Measurements from ENCODE around the gene SNX13. TPM values are rescaled to one million over a fixed set of nuclear protein-coding genes. Genes with fewer than 3 reads are reported as not detected.

SNX13 gene
- total and polyA plus RNA-seq, 2 donors (not counting 3 experiments of a cell fraction or from before 2014, with no cell fraction given): 6.1 to 28.5 TPM

GRCh38 chr7:17849504-17849903 is 90.8 kb downstream of the SNX13 start:
- dilution Hi-C loops (cut with MboI; ENCODE audit: extremely low pct_ligation_motif_present, low sequenced_read_pairs) (no loop called here), intact Hi-C loops (cut with micrococcal nuclease) (no loop called here)
- Histone ChIP-seq H3K36me3 (ENCODE audit: control insufficient read depth in 2 of 2, extremely low read depth in 1 of 2, insufficient read depth in 2 of 2, low read length in 2 of 2) (peaks cover 0 to 4% of the 10 kb centered on the region in 2 experiments), H2AFZ (ENCODE audit: low read depth, low read length) (no peak overlapping the region), H4K20me1 (replicated peaks; ENCODE audit: control insufficient read depth, extremely low read depth, insufficient read depth, low read length) (no peaks in the 10 kb centered on the region), H3K4me2 (ENCODE audit: insufficient read depth, low read length) (no peak overlapping the region), H3K9me1 (replicated peaks; ENCODE audit: control insufficient read depth, extremely low read depth, insufficient read depth, low read length) (no peaks in the 10 kb centered on the region), H3K4me1 (ENCODE audit: control insufficient read depth, extremely low read depth, insufficient read depth, low read length) (peaks cover 7% of the 10 kb centered on the region), H3K4me3 (replicated peaks in 1 of 3; ENCODE audit: insufficient read depth in 1 of 3, low read depth in 1 of 3, low read length in 3 of 3) (no peak overlapping the region), H3K27me3 (ENCODE audit: control insufficient read depth in 2 of 2, insufficient read depth in 2 of 2, low read length in 2 of 2) (no peaks in the 10 kb centered on the region), H3K9ac (replicated peaks; ENCODE audit: extremely low read depth, insufficient read depth, low read length) (no peak overlapping the region), H3K27ac (ENCODE audit: insufficient read depth, low read depth, low read length) (no peak overlapping the region), H3K9me3 (replicated peaks; ENCODE audit: control insufficient read depth, insufficient read depth, low read length) (no peaks in the 10 kb centered on the region), H3K79me2 (ENCODE audit: control insufficient read depth, insufficient read depth, low read length) (no peaks in the 10 kb centered on the region)
- FAIRE-seq: no peak
- CTCF ChIA-PET: no interaction called here
- POLR2A ChIA-PET: no interaction called here
- BruUV-seq (replicated peaks): no TSS peak
- no peak for DNase-seq (ENCODE audit: low read depth, low spot score)
- TF ChIP-seq MYC (IDR thresholded peaks at IDR 0.05; ENCODE audit: low read depth, low read length): no peak
- TF ChIP-seq GATA2 (IDR thresholded peaks at IDR 0.05; ENCODE audit: insufficient read depth, insufficient read length, low read depth, low read length): no peak
- TF ChIP-seq JUN (IDR thresholded peaks at IDR 0.05; ENCODE audit: borderline replicate concordance, insufficient read depth, insufficient read length, low read depth): no peak

- Histone ChIP-seq H3K4me2 (ENCODE audit: insufficient read depth, low read length) (no peak overlapping the region), H3K27me3 (ENCODE audit: control insufficient read depth in 2 of 2, insufficient read depth in 2 of 2, low read length in 2 of 2) (no peaks in the 10 kb centered on the region), H3K9me1 (replicated peaks; ENCODE audit: control insufficient read depth, extremely low read depth, insufficient read depth, low read length) (no peaks in the 10 kb centered on the region), H3K36me3 (ENCODE audit: control insufficient read depth in 2 of 2, extremely low read depth in 1 of 2, insufficient read depth in 2 of 2, low read length in 2 of 2) (peaks cover 0 to 4% of the 10 kb centered on the region in 2 experiments), H2AFZ (ENCODE audit: low read depth, low read length) (no peak overlapping the region), H3K27ac (ENCODE audit: insufficient read depth, low read depth, low read length) (no peak overlapping the region), H3K4me1 (ENCODE audit: control insufficient read depth, extremely low read depth, insufficient read depth, low read length) (peaks cover 16% of the 10 kb centered on the region), H3K79me2 (ENCODE audit: control insufficient read depth, insufficient read depth, low read length) (no peaks in the 10 kb centered on the region), H3K9me3 (replicated peaks; ENCODE audit: control insufficient read depth, insufficient read depth, low read length) (no peaks in the 10 kb centered on the region), H3K4me3 (replicated peaks in 1 of 3; ENCODE audit: insufficient read depth in 1 of 3, low read depth in 1 of 3, low read length in 3 of 3) (no peak overlapping the region), H4K20me1 (replicated peaks; ENCODE audit: control insufficient read depth, extremely low read depth, insufficient read depth, low read length) (no peaks in the 10 kb centered on the region), H3K9ac (replicated peaks; ENCODE audit: extremely low read depth, insufficient read depth, low read length) (no peak overlapping the region)
- intact Hi-C loops (cut with micrococcal nuclease) (no loop called here), dilution Hi-C loops (cut with MboI; ENCODE audit: extremely low pct_ligation_motif_present, low sequenced_read_pairs) (no loop called here)
- CTCF ChIA-PET: interaction anchor here (2.2 kb wide), 1 partner anchor 78 kb away, joined by 6 read pairs; no protein-coding TSS in a partner anchor
- no peak for TF ChIP-seq CTCF (IDR thresholded peaks at IDR 0.05; ENCODE audit: extremely low read depth in 1 of 2, insufficient read depth in 1 of 2, low read depth in 1 of 2, low read length in 2 of 2)
- TF ChIP-seq POLR2AphosphoS5 (IDR thresholded peaks at IDR 0.05; ENCODE audit: insufficient read depth, low read depth, low read length): no peak
- TF ChIP-seq FOS (IDR thresholded peaks at IDR 0.05; ENCODE audit: borderline replicate concordance, insufficient read depth, low read length): no peak
- no peak for TF ChIP-seq JUN (IDR thresholded peaks at IDR 0.05; ENCODE audit: borderline replicate concordance, insufficient read depth, insufficient read length, low read depth)
- no peak for TF ChIP-seq MAX (IDR thresholded peaks at IDR 0.05; ENCODE audit: insufficient read depth, insufficient read length)
- TF ChIP-seq GATA2 (IDR thresholded peaks at IDR 0.05; ENCODE audit: insufficient read depth, insufficient read length, low read depth, low read length): no peak
- TF ChIP-seq MYC (IDR thresholded peaks at IDR 0.05; ENCODE audit: low read depth, low read length): no peak
- FAIRE-seq: no peak
- BruUV-seq (replicated peaks): no TSS peak
- POLR2A ChIA-PET: no interaction called here
- DNase-seq (ENCODE audit: low read depth, low spot score): no peak
Observed at GRCh38 chr7:17848516-17848915, 91.8 kb downstream of the SNX13 start.
